Epithelial cell of esophagus (primary cell): Measurements from ENCODE around the gene CCBE1.

Source experiments
- DNase-seq: peaks from one replicate; pipeline ENCODE4 v3.0.0; 2010; ENCODE audit warnings: low read depth
- H3K4me3 ChIP-seq: 2 replicates; pipeline ENCODE4 v1.5.1; 2011; ENCODE audit warnings: mild to moderate bottlenecking, low read length, control low read depth
- TF ChIP-seq, protein P1 (sequence below): IDR thresholded peaks from 2 replicates; pipeline ENCODE4 v1.5.1; 2011; ENCODE audit warnings: low read depth, mild to moderate bottlenecking, low read length, control low read depth, inconsistent platforms; ENCODE audit not compliant: insufficient read depth; ENCODE audit errors: missing control alignments

Gene CCBE1

DNA sequence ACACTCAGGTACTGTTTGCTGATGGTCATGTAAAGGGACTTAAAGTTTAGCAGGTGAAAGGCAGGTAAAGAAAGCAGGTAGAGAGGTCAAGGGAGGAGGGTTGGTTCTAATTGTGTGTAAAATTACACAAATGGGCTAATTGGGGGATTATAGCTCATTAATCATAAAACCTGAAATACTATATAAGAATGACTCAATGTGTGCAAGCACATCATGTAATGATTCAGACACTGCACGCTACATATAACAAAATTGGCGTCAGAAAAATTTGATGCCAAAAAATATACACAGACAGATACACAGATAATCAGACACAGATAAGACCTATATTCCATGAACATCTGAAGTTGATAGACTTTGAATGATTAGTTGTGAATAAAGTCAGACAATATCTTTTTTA is 217.4 kb downstream of the CCBE1 start:
- no peak overlapping the region for H3K4me3 ChIP-seq
- TF ChIP-seq, protein P1, sequence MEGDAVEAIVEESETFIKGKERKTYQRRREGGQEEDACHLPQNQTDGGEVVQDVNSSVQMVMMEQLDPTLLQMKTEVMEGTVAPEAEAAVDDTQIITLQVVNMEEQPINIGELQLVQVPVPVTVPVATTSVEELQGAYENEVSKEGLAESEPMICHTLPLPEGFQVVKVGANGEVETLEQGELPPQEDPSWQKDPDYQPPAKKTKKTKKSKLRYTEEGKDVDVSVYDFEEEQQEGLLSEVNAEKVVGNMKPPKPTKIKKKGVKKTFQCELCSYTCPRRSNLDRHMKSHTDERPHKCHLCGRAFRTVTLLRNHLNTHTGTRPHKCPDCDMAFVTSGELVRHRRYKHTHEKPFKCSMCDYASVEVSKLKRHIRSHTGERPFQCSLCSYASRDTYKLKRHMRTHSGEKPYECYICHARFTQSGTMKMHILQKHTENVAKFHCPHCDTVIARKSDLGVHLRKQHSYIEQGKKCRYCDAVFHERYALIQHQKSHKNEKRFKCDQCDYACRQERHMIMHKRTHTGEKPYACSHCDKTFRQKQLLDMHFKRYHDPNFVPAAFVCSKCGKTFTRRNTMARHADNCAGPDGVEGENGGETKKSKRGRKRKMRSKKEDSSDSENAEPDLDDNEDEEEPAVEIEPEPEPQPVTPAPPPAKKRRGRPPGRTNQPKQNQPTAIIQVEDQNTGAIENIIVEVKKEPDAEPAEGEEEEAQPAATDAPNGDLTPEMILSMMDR, result no peak
- DNase-seq, result peak; percentile 56

DNA sequence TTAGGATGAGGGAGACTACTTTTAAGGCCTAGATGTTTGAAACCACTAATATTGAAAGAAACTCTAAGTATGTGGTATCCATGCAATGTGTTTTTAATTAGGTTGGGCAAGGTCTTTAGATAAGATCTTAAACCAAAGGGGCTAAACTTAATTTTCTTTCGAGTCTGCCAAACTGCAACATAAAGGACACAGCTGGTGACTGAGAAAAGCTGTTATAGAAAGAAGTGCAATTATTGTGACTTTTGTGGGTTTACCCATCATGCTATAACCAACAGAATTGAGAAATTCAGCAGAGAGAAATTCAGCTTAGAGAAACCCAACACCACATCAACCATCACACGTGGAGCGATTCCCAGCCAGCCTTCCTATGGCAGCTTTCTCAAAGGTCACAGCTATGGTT is 218.6 kb downstream of the CCBE1 start:
- TF ChIP-seq, protein P1, result no peak
- H3K4me3 ChIP-seq, result no peak overlapping the region
- no peak for DNase-seq

DNA sequence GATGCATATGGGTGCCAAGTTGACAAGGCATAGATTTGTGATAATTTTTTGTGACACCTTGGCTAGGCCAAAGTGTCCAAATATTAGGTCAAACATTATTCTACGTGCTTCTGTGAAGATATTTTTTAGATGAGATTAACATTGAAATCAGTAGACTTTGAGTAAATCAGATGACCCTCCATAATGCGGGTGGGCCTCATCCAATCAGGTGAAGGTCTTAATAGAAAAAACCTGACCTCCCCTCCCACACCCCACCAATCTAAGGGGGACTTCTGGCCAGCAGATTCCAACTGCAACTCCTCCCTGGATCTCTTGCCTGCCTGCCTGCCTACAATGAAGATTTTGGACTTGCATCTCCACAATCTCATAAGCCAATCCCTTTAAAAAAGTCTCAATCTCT is 219.4 kb downstream of the CCBE1 start:
- TF ChIP-seq, protein P1, result no peak
- no peak overlapping the region for H3K4me3 ChIP-seq
- no peak for DNase-seq

DNA sequence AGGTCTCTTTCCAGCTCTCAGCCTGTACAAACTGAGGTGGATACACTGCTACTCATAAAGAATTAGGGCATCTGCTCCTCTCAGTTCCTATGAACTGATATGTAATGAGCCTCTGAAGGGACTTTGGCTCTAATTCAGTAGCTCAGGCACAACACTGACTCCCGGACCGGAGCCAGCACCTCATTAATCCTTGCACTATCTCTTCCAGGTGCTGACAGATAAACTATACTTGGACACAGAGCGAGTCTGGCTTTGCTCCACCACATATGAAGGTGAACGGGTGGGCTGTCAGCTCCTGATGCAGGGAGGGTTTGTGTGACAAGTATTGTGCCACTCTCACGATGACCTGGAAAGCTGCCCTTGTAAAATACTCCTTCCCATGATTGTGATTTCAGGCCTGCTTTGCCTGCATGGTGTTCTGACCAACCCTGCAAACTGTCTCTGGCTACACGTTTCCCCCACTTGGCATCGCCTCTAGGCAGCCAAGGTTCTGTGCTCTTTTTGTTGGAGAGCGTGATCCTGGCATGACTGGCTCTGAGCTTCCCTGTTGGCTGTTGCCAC is 226.6 kb downstream of the CCBE1 start:
- TF ChIP-seq, protein P1, result no peak
- no peak overlapping the region for H3K4me3 ChIP-seq
- no peak for DNase-seq

DNA sequence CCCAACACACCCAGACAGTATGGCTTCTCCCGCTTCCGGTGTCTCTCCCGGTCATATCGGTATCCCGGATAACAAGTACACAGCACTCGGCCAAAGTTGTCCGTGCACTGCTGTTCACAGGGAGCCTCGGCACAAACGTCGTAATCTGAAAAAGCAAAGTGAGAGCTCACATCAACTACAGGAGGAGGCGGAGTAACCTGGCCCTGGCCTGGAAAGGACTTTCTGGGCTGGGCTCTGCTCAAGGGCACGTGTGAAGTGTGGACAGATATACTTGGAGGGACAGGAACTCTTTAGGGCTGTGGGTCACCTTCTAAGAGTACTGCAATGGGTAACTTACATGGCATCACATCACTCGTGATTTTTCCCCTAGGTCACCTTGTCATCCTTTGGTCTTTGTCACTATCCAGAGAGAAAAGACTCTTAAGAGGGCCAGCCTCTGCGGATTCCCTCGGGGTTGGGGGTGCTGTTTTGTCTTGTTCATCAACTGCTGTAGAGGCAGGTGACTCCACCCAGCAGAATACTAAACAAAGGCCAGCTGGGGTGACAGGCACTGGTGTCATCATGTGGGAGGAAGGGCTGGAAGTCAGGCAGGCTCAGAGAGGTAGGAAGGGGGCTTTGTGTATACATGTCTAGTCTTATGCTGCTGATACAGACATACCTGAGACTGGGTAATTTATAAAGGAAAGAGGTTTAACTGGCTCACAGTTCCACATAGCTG is 227.6 kb downstream of the CCBE1 start:
- TF ChIP-seq, protein P1, result no peak

DNA sequence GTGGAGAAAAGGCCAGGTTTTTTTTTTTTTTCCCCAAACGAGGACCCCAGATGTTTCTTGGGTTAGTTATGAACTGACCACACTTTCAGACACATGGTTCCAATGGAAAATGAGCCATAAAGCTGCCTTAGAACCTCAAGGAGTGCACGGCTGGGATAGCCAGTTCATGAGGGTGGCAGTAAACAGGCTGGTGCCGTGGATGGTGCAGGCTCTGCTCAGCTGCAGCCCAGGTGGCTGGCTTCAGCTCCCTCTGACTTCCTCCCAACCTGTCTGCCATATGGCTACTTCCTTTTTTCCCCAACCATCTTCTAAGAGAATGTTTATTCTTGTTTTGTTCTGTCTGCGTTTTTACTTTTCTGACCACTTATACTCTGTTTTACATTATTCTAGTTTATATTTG is 228.4 kb downstream of the CCBE1 start:
- TF ChIP-seq, protein P1, result no peak
- no peak for DNase-seq
- H3K4me3 ChIP-seq, result no peak overlapping the region

More for the DNA sequence above, 227.6 kb downstream of the CCBE1 start:
- DNase-seq, result peak; percentile 66
- H3K4me3 ChIP-seq, result no peak overlapping the region

DNA sequence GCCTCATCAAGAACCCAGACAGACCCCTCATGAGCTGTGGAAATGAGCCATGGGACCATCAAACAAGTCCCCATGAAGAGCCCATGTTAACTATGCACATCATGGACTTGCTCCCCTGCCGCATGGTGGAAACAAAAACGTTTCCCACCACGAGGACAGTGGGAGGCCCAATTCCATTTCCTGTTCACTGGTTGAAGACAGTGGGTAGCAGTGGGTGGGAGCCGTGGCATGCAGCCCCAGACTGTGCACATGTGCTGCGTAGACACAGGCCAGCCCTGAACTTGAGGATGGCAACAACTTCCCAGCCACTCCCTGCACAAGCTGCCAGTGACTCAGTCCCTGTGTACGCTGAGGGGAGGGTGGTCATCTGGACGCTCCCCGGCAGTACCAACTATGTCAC is 229.7 kb downstream of the CCBE1 start:
- H3K4me3 ChIP-seq, result no peak overlapping the region
- peak; percentile 2 for DNase-seq
- TF ChIP-seq, protein P1, result no peak
